B cell (primary cell): Measurements from ENCODE around the gene ZMYND19. TPM values are rescaled to one million over a fixed set of nuclear protein-coding genes. Genes with fewer than 3 reads are reported as not detected.

ENCODE experiments used
- ATAC-seq: fragments of 200-7000 bp; cut with Tn5 transposase; one replicate; pipeline ENCODE4 v1.10.0; 2021; ENCODE audit warnings: low read depth, mild to moderate bottlenecking, moderate number of reproducible peaks, moderate library complexity
- CTCF ChIA-PET: fragments of 350-600 bp; sonication (Branson Sonifier 250); formaldehyde crosslinking; loops from one replicate; lab custom pipeline; 2021; ENCODE audit warnings: antibody characterized with exemption, inconsistent platforms; lab: Charles Lee
- POLR2A ChIA-PET: fragments of 350-600 bp; sonication (Branson Sonifier 250); formaldehyde crosslinking; loops from one replicate; lab custom pipeline; 2021; ENCODE audit warnings: antibody characterized with exemption; lab: Charles Lee
- DNase-seq: peaks from one replicate; pipeline ENCODE4 v3.0.0; 2013
- H2AFZ ChIP-seq: 2 replicates; pipeline ENCODE4 v1.6.1; 2012; ENCODE audit warnings: mild to moderate bottlenecking, low read depth, low read length; ENCODE audit not compliant: insufficient read depth, poor library complexity, severe bottlenecking
- H3K27ac ChIP-seq, 2 donors: 1 replicate in 1 of 2; 2 replicates in 1 of 2; pipeline ENCODE4 v1.5.1; 2012 to 2013; ENCODE audit warnings: low read length in 2 of 2, mild to moderate bottlenecking in 2 of 2, moderate library complexity in 1 of 2
- H3K27me3 ChIP-seq, 4 experiments: fragments of 200-600 bp in 1 of 4; sonication (generic) in 1 of 4; replicated peaks in 1 of 4; 1 replicate in 2 of 4; 2 replicates in 2 of 4; pipeline versions ENCODE4 v1.6.1 to v1.7.0; 2013 to 2016; ENCODE audit warnings: low read length in 3 of 4, mild to moderate bottlenecking in 2 of 4, mixed read lengths in 1 of 4, moderate library complexity in 1 of 4; ENCODE audit not compliant: insufficient read depth in 4 of 4, control insufficient read depth in 3 of 4; ENCODE audit errors: control extremely low read depth in 1 of 4
- H3K36me3 ChIP-seq, 2 experiments: replicated peaks in 1 of 2; 1 replicate in 1 of 2; 2 replicates in 1 of 2; pipeline versions ENCODE4 v1.6.1 to v1.7.1; 2013; ENCODE audit warnings: low read length in 1 of 2; ENCODE audit not compliant: insufficient read depth in 2 of 2, control insufficient read depth in 1 of 2; ENCODE audit errors: control extremely low read depth in 1 of 2, extremely low read depth in 1 of 2
- H3K4me1 ChIP-seq, 2 donors: fragments of 200-600 bp in 1 of 2; sonication (generic) in 1 of 2; 1 replicate in 1 of 2; 2 replicates in 1 of 2; pipeline versions ENCODE4 v1.5.1 to v1.6.1; 2013 to 2017; ENCODE audit warnings: low read length in 2 of 2; ENCODE audit not compliant: control insufficient read depth in 2 of 2, insufficient read depth in 2 of 2
- H3K4me2 ChIP-seq: replicated peaks from 2 replicates; pipeline ENCODE3; 2012; ENCODE audit warnings: mild to moderate bottlenecking, low read depth, low read length; ENCODE audit not compliant: poor library complexity, severe bottlenecking
- H3K4me3 ChIP-seq, 5 experiments: fragments of 200-600 bp in 1 of 5; sonication (generic) in 1 of 5; 1 replicate in 3 of 5; 2 replicates in 2 of 5; pipeline versions ENCODE4 v1.5.1 to v1.7.0; 2011 to 2016; ENCODE audit warnings: low read length in 4 of 5, mild to moderate bottlenecking in 4 of 5, low read depth in 2 of 5, control low read depth in 1 of 5, moderate library complexity in 1 of 5; ENCODE audit not compliant: insufficient read depth in 1 of 5; ENCODE audit errors: control extremely low read depth in 1 of 5, extremely low read depth in 1 of 5
- H3K79me2 ChIP-seq: fragments of 200-600 bp; sonication (generic); one replicate; pipeline ENCODE4 v1.6.0; 2016; ENCODE audit warnings: low read length; ENCODE audit not compliant: control insufficient read depth, insufficient read depth
- H3K9ac ChIP-seq: fragments of 200-600 bp; sonication (generic); 2 replicates; pipeline ENCODE4 v1.6.1; 2017; ENCODE audit warnings: mild to moderate bottlenecking, low read length, moderate library complexity
- H3K9me3 ChIP-seq, 3 donors: one replicate each; pipeline versions ENCODE4 v1.6.1 to v1.7.1; 2013; ENCODE audit warnings: low read length in 2 of 3; ENCODE audit not compliant: control insufficient read depth in 2 of 3, insufficient read depth in 1 of 3; ENCODE audit errors: control extremely low read depth in 1 of 3
- H4K20me1 ChIP-seq: 2 replicates; pipeline ENCODE4 v1.6.0; 2012; ENCODE audit warnings: mild to moderate bottlenecking, low read length; ENCODE audit not compliant: insufficient read depth, control insufficient read depth, poor library complexity, severe bottlenecking
- H3K27ac Mint-ChIP-seq: one replicate; pipeline ENCODE4 v1.8.0; 2021; ENCODE audit warnings: mixed read lengths
- H3K27me3 Mint-ChIP-seq: one replicate; pipeline ENCODE4 v1.8.0; 2021; ENCODE audit warnings: mixed read lengths
- H3K4me1 Mint-ChIP-seq: one replicate; pipeline ENCODE4 v1.8.0; 2021; ENCODE audit warnings: mixed read lengths
- H3K4me3 Mint-ChIP-seq: one replicate; pipeline ENCODE4 v1.8.0; 2021; ENCODE audit warnings: mixed read lengths
- H3K9me3 Mint-ChIP-seq: one replicate; pipeline ENCODE4 v1.8.0; 2022; ENCODE audit warnings: mixed read lengths; ENCODE audit not compliant: insufficient read depth
- CTCF ChIP-seq: fragments of 200-600 bp; IDR thresholded peaks from one replicate; pipeline ENCODE4 v1.8.0; 2022; ENCODE audit warnings: antibody characterized with exemption, mild to moderate bottlenecking
- EZH2 ChIP-seq: IDR thresholded peaks from 2 replicates; pipeline ENCODE4 v1.6.1; 2012; ENCODE audit warnings: borderline replicate concordance, low read depth, mild to moderate bottlenecking, moderate library complexity, low read length; ENCODE audit not compliant: insufficient read depth, poor library complexity, severe bottlenecking
- WGBS: methylation state at CpG from one replicate; pipeline ENCODE4 v1.1.5; 2013; ENCODE audit warnings: missing lambda C conversion rate; ENCODE audit not compliant: insufficient coverage; 5-methylcytosine and 5-hydroxymethylcytosine counted together
- intact Hi-C: fragments of 100-400 bp; cut with micrococcal nuclease; formaldehyde crosslinking; loops from one replicate; pipeline ENCODE4 v1.10.0; 2022
- polyA plus RNA-seq: library from polyadenylated mRNA; depleted of rRNA; stranded (reverse); fragments of >200 nt; gene quantifications from 2 replicates; pipeline ENCODE4 v1.2.3, GENCODE V29; 2012
- total RNA-seq, 2 donors: library from RNA; stranded (reverse); fragments of 120-200 nt in 1 of 2; gene quantifications; 1 replicate in 1 of 2; 2 replicates in 1 of 2; pipeline versions ENCODE4 v1.2.3 to v1.2.4, GENCODE V29; 2013 to 2022

The ZMYND19 gene
- total and polyA plus RNA-seq, 2 donors (not counting 1 experiment from before 2014, with no cell fraction given), result 22.0 to 24.1 TPM

GRCh38 chr9:137544176-137544760 lies 46.0 kb downstream of the ZMYND19 start:
- no peak for TF ChIP-seq CTCF
- TF ChIP-seq EZH2, result no peak
- H3K9me3 ChIP-seq, result peaks cover 0 to 10% (median 0%) of the 10 kb centered on the region in 3 donors
- H3K27me3 ChIP-seq, result no peaks in the 10 kb centered on the region
- H3K4me3 ChIP-seq, result no peak overlapping the region
- no peak overlapping the region for H2AFZ ChIP-seq
- intact Hi-C loops, result no loop called here
- no peak overlapping the region for H3K9ac ChIP-seq
- ChIA-PET CTCF (no interaction called here), POLR2A (no interaction called here)
- Mint-ChIP-seq H3K4me3 (no peak overlapping the region), H3K4me1 (peaks cover 23% of the 10 kb centered on the region), H3K27me3 (no peaks in the 10 kb centered on the region), H3K27ac (no peak overlapping the region), H3K9me3 (no peaks in the 10 kb centered on the region)
- DNase-seq (no peak), ATAC-seq (no peak)
- peaks cover 16 to 33% of the 10 kb centered on the region in 2 donors for H3K4me1 ChIP-seq
- H4K20me1 ChIP-seq, result peaks cover 18% of the 10 kb centered on the region
- H3K27ac ChIP-seq, result no peak overlapping the region
- peaks cover 0 to 21% of the 10 kb centered on the region in 2 experiments for H3K36me3 ChIP-seq
- 93% methylated on average over 8 of the region's 12 CpGs for WGBS
- H3K79me2 ChIP-seq, result peaks cover 40% of the 10 kb centered on the region
- no peak overlapping the region for H3K4me2 ChIP-seq

DNA sequence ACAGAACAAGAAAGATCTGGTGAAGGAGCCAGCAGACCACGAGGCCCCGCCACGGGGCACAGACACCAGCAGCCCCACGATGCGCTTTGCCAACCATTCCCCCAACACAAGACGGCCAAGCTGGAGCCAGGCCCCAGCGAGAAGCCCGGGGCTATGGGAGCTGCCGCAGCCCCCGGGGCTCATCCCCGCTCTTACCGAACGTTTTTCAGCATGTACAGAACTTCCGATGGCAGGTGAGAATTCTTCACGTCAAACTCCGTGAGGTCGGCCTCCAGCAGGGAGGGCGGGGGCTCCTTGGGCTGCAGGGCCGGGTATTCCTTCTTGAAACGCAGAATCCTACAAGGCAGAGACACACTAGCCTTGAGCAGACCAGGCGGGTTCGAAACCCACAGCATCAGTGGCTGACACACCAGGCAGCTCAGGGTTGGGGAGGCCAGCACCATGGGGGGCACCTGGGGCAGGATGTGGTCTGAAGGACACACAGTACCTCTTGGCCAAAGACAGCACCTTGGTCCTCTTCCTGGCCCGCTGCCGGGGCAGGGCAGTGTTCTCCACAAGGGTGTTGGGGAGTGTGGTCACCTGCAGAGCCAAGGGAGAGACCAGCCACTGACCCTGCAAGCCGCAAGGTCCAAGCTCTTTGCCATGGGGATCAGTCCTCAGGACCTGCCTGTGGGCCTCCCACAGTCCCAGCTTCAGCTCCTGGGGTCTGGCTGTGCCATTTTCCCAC lies 46.9 kb downstream of the ZMYND19 start:
- Histone ChIP-seq H3K9me3 (peaks cover 0 to 5% (median 0%) of the 10 kb centered on the region in 3 donors), H3K27me3 (no peaks in the 10 kb centered on the region), H2AFZ (no peak overlapping the region), H3K36me3 (peaks cover 0 to 21% of the 10 kb centered on the region in 2 experiments), H4K20me1 (peaks cover 18% of the 10 kb centered on the region), H3K4me3 (no peak overlapping the region), H3K27ac (no peak overlapping the region), H3K79me2 (peaks cover 40% of the 10 kb centered on the region), H3K4me1 (peaks cover 8 to 25% of the 10 kb centered on the region in 2 donors), H3K9ac (no peak overlapping the region), H3K4me2 (no peak overlapping the region)
- no peak for ATAC-seq
- intact Hi-C loops, result no loop called here
- WGBS, result 94% methylated on average over 25 of the region's 25 CpGs
- DNase-seq, result no peak
- H3K9me3 Mint-ChIP-seq, result no peaks in the 10 kb centered on the region
- CTCF ChIA-PET, result no interaction called here
- no peaks in the 10 kb centered on the region for H3K27me3 Mint-ChIP-seq
- POLR2A ChIA-PET, result no interaction called here
- no peak overlapping the region for H3K27ac Mint-ChIP-seq
- no peak overlapping the region for H3K4me3 Mint-ChIP-seq
- peaks cover 16% of the 10 kb centered on the region for H3K4me1 Mint-ChIP-seq
- TF ChIP-seq EZH2, result no peak
- TF ChIP-seq CTCF, result no peak
